ENCODE measurements around the gene SLCO2B1. TPM values are rescaled to one million over a fixed set of nuclear protein-coding genes. Genes with fewer than 3 reads are reported as not detected.
A peak's percentile ranks its signal among the peaks of the same experiment; 100 is the strongest.

The SLCO2B1 gene
- total and polyA plus RNA-seq, 2 of the 8 experiments (the other 6 are each of a cell fraction or from before 2014, with no cell fraction given): 0.03 TPM; not detected in 1

DNA sequence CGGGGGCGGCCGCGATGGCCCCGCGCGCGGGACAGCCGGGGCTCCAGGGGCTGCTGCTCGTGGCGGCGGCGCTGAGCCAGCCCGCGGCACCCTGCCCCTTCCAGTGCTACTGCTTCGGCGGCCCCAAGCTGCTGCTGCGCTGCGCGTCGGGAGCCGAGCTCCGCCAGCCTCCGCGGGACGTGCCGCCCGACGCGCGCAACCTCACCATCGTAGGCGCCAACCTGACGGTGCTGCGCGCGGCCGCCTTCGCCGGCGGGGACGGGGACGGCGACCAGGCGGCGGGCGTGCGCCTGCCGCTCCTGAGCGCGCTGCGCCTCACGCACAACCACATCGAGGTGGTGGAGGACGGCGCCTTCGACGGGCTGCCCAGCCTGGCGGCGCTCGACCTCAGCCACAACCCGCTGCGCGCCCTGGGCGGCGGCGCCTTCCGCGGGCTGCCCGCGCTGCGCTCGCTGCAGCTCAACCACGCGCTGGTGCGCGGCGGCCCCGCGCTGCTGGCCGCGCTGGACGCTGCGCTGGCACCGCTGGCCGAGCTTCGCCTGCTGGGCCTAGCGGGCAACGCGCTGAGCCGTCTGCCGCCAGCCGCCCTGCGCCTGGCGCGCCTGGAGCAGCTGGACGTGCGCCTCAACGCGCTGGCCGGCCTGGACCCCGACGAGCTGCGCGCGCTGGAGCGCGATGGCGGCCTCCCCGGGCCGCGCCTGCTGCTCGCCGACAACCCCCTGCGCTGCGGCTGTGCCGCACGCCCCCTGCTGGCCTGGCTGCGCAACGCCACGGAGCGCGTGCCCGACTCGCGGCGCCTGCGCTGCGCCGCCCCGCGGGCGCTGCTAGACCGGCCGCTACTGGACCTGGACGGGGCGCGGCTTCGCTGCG lies 90.4 kb downstream of the SLCO2B1 start (continued):
- TF ChIP-seq KDM1A (IDR thresholded peaks at IDR 0.05; ENCODE audit: borderline replicate concordance, low read length) (no peak; the same call in 1 of the 2 replicates), NANOG (IDR thresholded peaks at IDR 0.05; ENCODE audit: insufficient read depth, low read depth, low read length, poor library complexity, severe bottlenecking) (no peak), TAF7 (optimal IDR thresholded peaks at IDR 0.05; ENCODE audit: borderline replicate concordance, low read depth, low read length) (peak; percentile 84), TCF12 (IDR thresholded peaks at IDR 0.05; ENCODE audit: low read depth, low read length) (peak; percentile 44; the same call in 1 of the 2 replicates), SIN3A (conservative IDR thresholded peaks at IDR 0.05 in 1 of 2, IDR thresholded peaks at IDR 0.05 in 1 of 2; ENCODE audit: low read depth in 1 of 2, low read length in 2 of 2) (no peak; a peak in 1 of 4 replicates), SIX5 (IDR thresholded peaks at IDR 0.05; ENCODE audit: low read depth, low read length) (no peak)
- TF ChIP-seq, protein P1, sequence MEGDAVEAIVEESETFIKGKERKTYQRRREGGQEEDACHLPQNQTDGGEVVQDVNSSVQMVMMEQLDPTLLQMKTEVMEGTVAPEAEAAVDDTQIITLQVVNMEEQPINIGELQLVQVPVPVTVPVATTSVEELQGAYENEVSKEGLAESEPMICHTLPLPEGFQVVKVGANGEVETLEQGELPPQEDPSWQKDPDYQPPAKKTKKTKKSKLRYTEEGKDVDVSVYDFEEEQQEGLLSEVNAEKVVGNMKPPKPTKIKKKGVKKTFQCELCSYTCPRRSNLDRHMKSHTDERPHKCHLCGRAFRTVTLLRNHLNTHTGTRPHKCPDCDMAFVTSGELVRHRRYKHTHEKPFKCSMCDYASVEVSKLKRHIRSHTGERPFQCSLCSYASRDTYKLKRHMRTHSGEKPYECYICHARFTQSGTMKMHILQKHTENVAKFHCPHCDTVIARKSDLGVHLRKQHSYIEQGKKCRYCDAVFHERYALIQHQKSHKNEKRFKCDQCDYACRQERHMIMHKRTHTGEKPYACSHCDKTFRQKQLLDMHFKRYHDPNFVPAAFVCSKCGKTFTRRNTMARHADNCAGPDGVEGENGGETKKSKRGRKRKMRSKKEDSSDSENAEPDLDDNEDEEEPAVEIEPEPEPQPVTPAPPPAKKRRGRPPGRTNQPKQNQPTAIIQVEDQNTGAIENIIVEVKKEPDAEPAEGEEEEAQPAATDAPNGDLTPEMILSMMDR (IDR thresholded peaks at IDR 0.05; ENCODE audit: control extremely low read depth in 1 of 3, insufficient read depth in 1 of 3, low read depth in 1 of 3, low read length in 3 of 3): peak; percentile 94 to 99 (median 98)

Data from H1 (cell line).